Lower lobe of right lung (tissue), 2 donors: ENCODE measurements around the gene COX5B. TPM values are rescaled to one million over a fixed set of nuclear protein-coding genes. Genes with fewer than 3 reads are reported as not detected.
A peak's percentile ranks its signal among the peaks of the same experiment; 100 is the strongest.

Experiments
- ATAC-seq, 2 donors: fragments of 200-7000 bp; cut with Tn5 transposase; one replicate each; pipeline ENCODE4 v1.9.1; 2020 to 2022; ENCODE audit warnings: mild to moderate bottlenecking in 2 of 2, moderate library complexity in 2 of 2
- DNase-seq: peaks from one replicate; pipeline ENCODE4 v3.0.0-alpha.2; 2020
- H3K27ac ChIP-seq: fragments of 200-600 bp; one replicate; pipeline ENCODE4 v1.8.0; 2022
- H3K27me3 ChIP-seq: fragments of 200-600 bp; one replicate; pipeline ENCODE4 v1.8.0; 2022; ENCODE audit warnings: low read depth
- H3K36me3 ChIP-seq: fragments of 200-600 bp; one replicate; pipeline ENCODE4 v1.8.0; 2022; ENCODE audit warnings: mild to moderate bottlenecking
- H3K4me1 ChIP-seq: fragments of 200-600 bp; one replicate; pipeline ENCODE4 v1.8.0; 2022
- H3K4me3 ChIP-seq: fragments of 200-600 bp; one replicate; pipeline ENCODE4 v1.8.0; 2022; ENCODE audit warnings: mild to moderate bottlenecking
- H3K9me3 ChIP-seq: fragments of 200-600 bp; one replicate; pipeline ENCODE4 v1.8.0; 2022
- CTCF ChIP-seq: fragments of 200-600 bp; IDR thresholded peaks from one replicate; pipeline ENCODE4 v1.8.0; 2022; ENCODE audit warnings: antibody characterized with exemption, mild to moderate bottlenecking
- intact Hi-C: fragments of 100-400 bp; cut with DNase I; formaldehyde crosslinking; loops from one replicate; pipeline ENCODE4 v1.11.0; 2022
- total RNA-seq: library from RNA; stranded (reverse); fragmentation: NEBNext Ultra II Directional; extraction: Animal tissue kit (Norgen Biotek cat#: 25700); gene quantifications from one replicate; pipeline ENCODE4 v1.2.1, GENCODE V29; 2021
- donor health status: DM: no; HTN: yes; CAD: no; lungs with severe emphysema.

Gene COX5B
- total RNA-seq, 1 donor from 2014 or later, result 164 TPM

- H3K36me3 ChIP-seq, result no peaks in the 10 kb centered on the region
- no peaks in the 10 kb centered on the region for H3K4me1 ChIP-seq
- no peaks in the 10 kb centered on the region for H3K9me3 ChIP-seq
- no peak overlapping the region for H3K27ac ChIP-seq
- ATAC-seq (no peak), DNase-seq (no peak)
- intact Hi-C loops, result no loop called here
- H3K27me3 ChIP-seq, result no peaks in the 10 kb centered on the region
- no peak overlapping the region for H3K4me3 ChIP-seq
- TF ChIP-seq CTCF, result no peak
Observed at GRCh38 chr2:97691166-97691565, 45.3 kb downstream of the COX5B start.

- no peaks in the 10 kb centered on the region for H3K27me3 ChIP-seq
- no peaks in the 10 kb centered on the region for H3K9me3 ChIP-seq
- no peak for TF ChIP-seq CTCF
- no peaks in the 10 kb centered on the region for H3K36me3 ChIP-seq
- H3K27ac ChIP-seq, result no peak overlapping the region
- intact Hi-C loops, result no loop called here
- H3K4me3 ChIP-seq, result no peak overlapping the region
- H3K4me1 ChIP-seq, result no peaks in the 10 kb centered on the region
- ATAC-seq (no peak), DNase-seq (no peak)
Observed at GRCh38 chr2:97693476-97693875, 47.6 kb downstream of the COX5B start.

- no peaks in the 10 kb centered on the region for H3K9me3 ChIP-seq
- intact Hi-C loops, result no loop called here
Observed at GRCh38 chr2:97695744-97696143, 49.9 kb downstream of the COX5B start.

GRCh38 chr2:97697252-97698235, 51.7 kb downstream of the COX5B start:
- peak; percentile 93 for ATAC-seq
- Histone ChIP-seq H3K9me3 (no peaks in the 10 kb centered on the region), H3K36me3 (no peaks in the 10 kb centered on the region), H3K27me3 (no peaks in the 10 kb centered on the region), H3K4me1 (no peaks in the 10 kb centered on the region), H3K4me3 (no peak overlapping the region), H3K27ac (no peak overlapping the region)
- DNase-seq, result peak; percentile 93
- peak; percentile 98 for TF ChIP-seq CTCF
- intact Hi-C loops, result no loop called here

More at GRCh38 chr2:97695744-97696143, 49.9 kb downstream of the COX5B start:
- no peak overlapping the region for H3K4me3 ChIP-seq
- no peak for TF ChIP-seq CTCF
- H3K4me1 ChIP-seq, result no peaks in the 10 kb centered on the region
- ATAC-seq (no peak), DNase-seq (no peak)
- H3K36me3 ChIP-seq, result no peaks in the 10 kb centered on the region
- no peaks in the 10 kb centered on the region for H3K27me3 ChIP-seq
- no peak overlapping the region for H3K27ac ChIP-seq

Other genes starting within 250 kb of the COX5B start
- 16.8 TPM for gene ANKRD36B, start 56.2 kb upstream of the COX5B start, total RNA-seq
- 56.0 TPM for gene ACTR1B, start 18.0 kb downstream of the COX5B start, total RNA-seq
- gene C2orf92, start 23.7 kb downstream of the COX5B start, total RNA-seq, result 15.1 TPM
- 8.8 TPM for gene ZAP70, start 67.5 kb downstream of the COX5B start, total RNA-seq